K562 (cell line): ENCODE data around the gene SMAGP.

Experiments used
- CTCF ChIP-seq, 3 experiments: IDR thresholded peaks in 2 of 3; conservative IDR thresholded peaks in 1 of 3; 2 replicates each; pipeline ENCODE4 v1.5.1; 2011 to 2012; ENCODE audit warnings: low read length in 3 of 3, mild to moderate bottlenecking in 3 of 3, control low read depth in 2 of 3, improper control_type of control experiment in 1 of 3, inconsistent platforms in 1 of 3, low read depth in 1 of 3, mixed read lengths in 1 of 3, moderate library complexity in 1 of 3; ENCODE audit not compliant: insufficient read depth in 2 of 3
- E2F1 ChIP-seq: sonication (generic); formaldehyde crosslinking; IDR thresholded peaks from 2 replicates; pipeline ENCODE4 v1.8.1; 2023; ENCODE audit warnings: mild to moderate bottlenecking, missing genetic modification reagents, moderate library complexity
- FOXP4 ChIP-seq: sonication (generic); formaldehyde crosslinking; IDR thresholded peaks from 2 replicates; pipeline ENCODE4 v1.8.0; 2022; ENCODE audit warnings: mild to moderate bottlenecking, missing genetic modification reagents, borderline replicate concordance
- HDAC6 ChIP-seq: IDR thresholded peaks from 2 replicates; pipeline ENCODE4 v1.6.1; 2012; ENCODE audit warnings: low read depth, mild to moderate bottlenecking, control low read depth, inconsistent platforms, low read length, moderate library complexity
- HMGXB4 ChIP-seq: sonication (generic); formaldehyde crosslinking; IDR thresholded peaks from 2 replicates; pipeline ENCODE4 v1.8.1; 2023; ENCODE audit warnings: mild to moderate bottlenecking, missing genetic modification reagents
- KDM2B ChIP-seq: fragments of 250-450 bp; sonication (Bioruptor Pico); IDR thresholded peaks from 2 replicates; pipeline ENCODE4 v1.8.0; 2021; ENCODE audit warnings: mild to moderate bottlenecking, moderate library complexity
- MCM5 ChIP-seq: fragments of 450-650 bp; IDR thresholded peaks from 2 replicates; pipeline ENCODE4 v1.6.1; 2016; ENCODE audit warnings: low read depth
- NFATC3 ChIP-seq: fragments of 450-650 bp; IDR thresholded peaks from 2 replicates; pipeline ENCODE4 v1.6.1; 2017; ENCODE audit warnings: mild to moderate bottlenecking
- POLR2A ChIP-seq: fragments of 450-650 bp; conservative IDR thresholded peaks from 2 replicates; pipeline ENCODE4 v1.6.1; 2016
- SP1 ChIP-seq: sonication (generic); formaldehyde crosslinking; IDR thresholded peaks from 2 replicates; pipeline ENCODE4 v1.8.1; 2022; ENCODE audit warnings: mild to moderate bottlenecking, missing genetic modification reagents

- TF ChIP-seq POLR2A (peak; percentile 38), NFATC3 (no peak), CTCF (IDR thresholded peaks at IDR 0.05 in 2 of 3, conservative IDR thresholded peaks at IDR 0.05 in 1 of 3; ENCODE audit: insufficient read depth in 2 of 3, low read depth in 1 of 3, low read length in 3 of 3) (no peak), MCM5 (no peak), FOXP4 (CRISPR knock-in tag) (no peak), E2F1 (no peak; the same call in 1 of the 2 replicates), HMGXB4 (CRISPR knock-in tag) (no peak), KDM2B (CRISPR knock-in tag) (no peak), SP1 (no peak), HDAC6 (no peak)
Measured at GRCh38 chr12:51218607-51219161, 51.5 kb downstream of the SMAGP start.
